ENCODE measurements around the gene RXYLT1.
"Not testable (repeated sequence)": the region's sequence is repeated elsewhere in the genome, so short reads cannot be mapped to it uniquely, and the experiment has no call there.

Gene RXYLT1

GRCh38 chr12:63779498-63780481, at the start of gene RXYLT1:
RXYLT1 (plus strand) TSS chr12:63779909; CDS start chr12:63779961, 52 bp downstream.
- DNase-seq (ENCODE audit: low read depth), result peak; percentile 80

- not testable (repeated sequence) for DNase-seq (ENCODE audit: low read depth)
These were observed 46.9 kb upstream of the RXYLT1 start for GRCh38 chr12:63732779-63733178.

- not testable (repeated sequence) for DNase-seq (ENCODE audit: low read depth)
These were observed 46.1 kb upstream of the RXYLT1 start for GRCh38 chr12:63733585-63733984.

- DNase-seq (ENCODE audit: low read depth), result not testable (repeated sequence)
These were observed 39.2 kb upstream of the RXYLT1 start for GRCh38 chr12:63740551-63740950.

GRCh38 chr12:63741431-63741830, 38.3 kb upstream of the RXYLT1 start:
- DNase-seq (ENCODE audit: low read depth), result not testable (repeated sequence)

GRCh38 chr12:63744110-63744509, 35.6 kb upstream of the RXYLT1 start:
- DNase-seq (ENCODE audit: low read depth), result not testable (repeated sequence)

GRCh38 chr12:63746470-63746869, 33.2 kb upstream of the RXYLT1 start:
- not testable (repeated sequence) for DNase-seq (ENCODE audit: low read depth)

GRCh38 chr12:63747136-63747535, 32.6 kb upstream of the RXYLT1 start:
- DNase-seq (ENCODE audit: low read depth), result not testable (repeated sequence)

- DNase-seq (ENCODE audit: low read depth), result no peak
These were observed 32.2 kb upstream of the RXYLT1 start for GRCh38 chr12:63747553-63747952.

GRCh38 chr12:63752283-63752682, 27.4 kb upstream of the RXYLT1 start:
- DNase-seq (ENCODE audit: low read depth), result no peak

GRCh38 chr12:63752841-63753240, 26.9 kb upstream of the RXYLT1 start:
- no peak for DNase-seq (ENCODE audit: low read depth)

GRCh38 chr12:63753743-63754142, 26.0 kb upstream of the RXYLT1 start:
- DNase-seq (ENCODE audit: low read depth), result no peak

- no peak for DNase-seq (ENCODE audit: low read depth)
These were observed 15.2 kb upstream of the RXYLT1 start for GRCh38 chr12:63764481-63764880.

GRCh38 chr12:63766498-63766897, 13.2 kb upstream of the RXYLT1 start:
- no peak for DNase-seq (ENCODE audit: low read depth)

GRCh38 chr12:63770375-63770774, 9.3 kb upstream of the RXYLT1 start:
- no peak for DNase-seq (ENCODE audit: low read depth)

- DNase-seq (ENCODE audit: low read depth), result no peak
These were observed 2.4 kb upstream of the RXYLT1 start for GRCh38 chr12:63777340-63777739.

- no peak for DNase-seq (ENCODE audit: low read depth)
These were observed 2.8 kb downstream of the RXYLT1 start for GRCh38 chr12:63782466-63782865.

- DNase-seq (ENCODE audit: low read depth), result no peak
These were observed 7.6 kb downstream of the RXYLT1 start for GRCh38 chr12:63787306-63787705.

GRCh38 chr12:63790608-63790945, 10.9 kb downstream of the RXYLT1 start:
- no peak for DNase-seq (ENCODE audit: low read depth)

GRCh38 chr12:63792338-63792737, 12.6 kb downstream of the RXYLT1 start:
- no peak for DNase-seq (ENCODE audit: low read depth)

GRCh38 chr12:63795032-63795687, 15.5 kb downstream of the RXYLT1 start:
- DNase-seq (ENCODE audit: low read depth), result no peak

GRCh38 chr12:63795944-63796343, 16.2 kb downstream of the RXYLT1 start:
- DNase-seq (ENCODE audit: low read depth), result no peak

- no peak for DNase-seq (ENCODE audit: low read depth)
These were observed 22.4 kb downstream of the RXYLT1 start for GRCh38 chr12:63802012-63802608.
